HTR-8/SVneo (cell line): ENCODE results near the gene MAPK8.

Experiments used
- DNase-seq: peaks from one replicate; pipeline ENCODE4 v3.0.0; 2011; ENCODE audit warnings: low spot score, mixed read lengths; ENCODE audit not compliant: insufficient read length
- FAIRE-seq: peaks from 2 replicates; lab custom pipeline; 2011; peaks lifted over from hg19 to GRCh38; lab: Jason Lieb, UNC

The MAPK8 gene

GRCh38 chr10:48456361-48456804 lies 149.9 kb downstream of the MAPK8 start:
- FAIRE-seq = no peak
- DNase-seq = no peak

GRCh38 chr10:48456808-48457761 lies 150.6 kb downstream of the MAPK8 start:
- FAIRE-seq (no peak), DNase-seq (no peak)

GRCh38 chr10:48457949-48458661 lies 151.6 kb downstream of the MAPK8 start:
- DNase-seq = no peak
- FAIRE-seq = no peak

- DNase-seq = no peak
- no peak for FAIRE-seq
Measured at GRCh38 chr10:48458662-48459048, 152.2 kb downstream of the MAPK8 start.

GRCh38 chr10:48459270-48460150 lies 153.0 kb downstream of the MAPK8 start:
- DNase-seq = no peak
- no peak for FAIRE-seq

- FAIRE-seq = peak; percentile 13
- DNase-seq = no peak
Measured at GRCh38 chr10:48460182-48460581, 153.7 kb downstream of the MAPK8 start.

GRCh38 chr10:48461623-48462481 lies 155.4 kb downstream of the MAPK8 start:
- DNase-seq = no peak
- no peak for FAIRE-seq

- FAIRE-seq = no peak
- no peak for DNase-seq
Measured at GRCh38 chr10:48462482-48463020, 156.1 kb downstream of the MAPK8 start.

GRCh38 chr10:48463318-48464003 lies 157.0 kb downstream of the MAPK8 start:
- FAIRE-seq = no peak
- no peak for DNase-seq

- FAIRE-seq (no peak), DNase-seq (no peak)
Measured at GRCh38 chr10:48464121-48464870, 157.8 kb downstream of the MAPK8 start.

GRCh38 chr10:48464871-48465736 lies 158.6 kb downstream of the MAPK8 start:
- FAIRE-seq (no peak), DNase-seq (no peak)

- no peak for FAIRE-seq
- DNase-seq = no peak
Measured at GRCh38 chr10:48465860-48466521, 159.5 kb downstream of the MAPK8 start.

GRCh38 chr10:48466611-48467240 lies 160.2 kb downstream of the MAPK8 start:
- DNase-seq = no peak
- FAIRE-seq = no peak

- FAIRE-seq (no peak), DNase-seq (no peak)
Measured at GRCh38 chr10:48467669-48468068, 161.2 kb downstream of the MAPK8 start.

GRCh38 chr10:48468130-48468790 lies 161.8 kb downstream of the MAPK8 start:
- DNase-seq = no peak
- FAIRE-seq = no peak
